ENCODE results near the gene CEP70.

DNA sequence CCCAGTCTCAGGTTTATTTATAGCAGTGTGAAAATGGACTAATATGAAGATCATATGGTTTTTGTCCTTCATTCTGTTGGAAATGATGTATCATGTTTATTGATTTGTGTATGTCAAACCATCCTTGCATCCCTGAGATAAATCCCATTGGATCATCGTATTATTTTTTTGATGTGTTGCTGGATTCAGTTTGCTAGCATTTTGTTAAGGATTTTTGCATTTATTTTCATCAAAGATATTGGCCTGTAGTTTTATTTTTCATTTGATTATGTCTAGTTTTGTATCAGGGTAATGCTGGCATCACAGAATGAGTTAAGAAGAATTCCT lies 48.8 kb upstream of the CEP70 start:
- TF ChIP-seq, protein P1, sequence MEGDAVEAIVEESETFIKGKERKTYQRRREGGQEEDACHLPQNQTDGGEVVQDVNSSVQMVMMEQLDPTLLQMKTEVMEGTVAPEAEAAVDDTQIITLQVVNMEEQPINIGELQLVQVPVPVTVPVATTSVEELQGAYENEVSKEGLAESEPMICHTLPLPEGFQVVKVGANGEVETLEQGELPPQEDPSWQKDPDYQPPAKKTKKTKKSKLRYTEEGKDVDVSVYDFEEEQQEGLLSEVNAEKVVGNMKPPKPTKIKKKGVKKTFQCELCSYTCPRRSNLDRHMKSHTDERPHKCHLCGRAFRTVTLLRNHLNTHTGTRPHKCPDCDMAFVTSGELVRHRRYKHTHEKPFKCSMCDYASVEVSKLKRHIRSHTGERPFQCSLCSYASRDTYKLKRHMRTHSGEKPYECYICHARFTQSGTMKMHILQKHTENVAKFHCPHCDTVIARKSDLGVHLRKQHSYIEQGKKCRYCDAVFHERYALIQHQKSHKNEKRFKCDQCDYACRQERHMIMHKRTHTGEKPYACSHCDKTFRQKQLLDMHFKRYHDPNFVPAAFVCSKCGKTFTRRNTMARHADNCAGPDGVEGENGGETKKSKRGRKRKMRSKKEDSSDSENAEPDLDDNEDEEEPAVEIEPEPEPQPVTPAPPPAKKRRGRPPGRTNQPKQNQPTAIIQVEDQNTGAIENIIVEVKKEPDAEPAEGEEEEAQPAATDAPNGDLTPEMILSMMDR (IDR thresholded peaks at IDR 0.05), result no peak
- TF ChIP-seq POLR2A (IDR thresholded peaks at IDR 0.05), result no peak
